GM21367 (cell line): ENCODE results near the gene KCNS3.

Experiments used
- ATAC-seq: cut with Tn5 transposase; IDR thresholded peaks from one replicate; pipeline ENCODE4 v1.9.1; 2021; ENCODE audit not compliant: unreplicated experiment

KCNS3 gene, protein sequence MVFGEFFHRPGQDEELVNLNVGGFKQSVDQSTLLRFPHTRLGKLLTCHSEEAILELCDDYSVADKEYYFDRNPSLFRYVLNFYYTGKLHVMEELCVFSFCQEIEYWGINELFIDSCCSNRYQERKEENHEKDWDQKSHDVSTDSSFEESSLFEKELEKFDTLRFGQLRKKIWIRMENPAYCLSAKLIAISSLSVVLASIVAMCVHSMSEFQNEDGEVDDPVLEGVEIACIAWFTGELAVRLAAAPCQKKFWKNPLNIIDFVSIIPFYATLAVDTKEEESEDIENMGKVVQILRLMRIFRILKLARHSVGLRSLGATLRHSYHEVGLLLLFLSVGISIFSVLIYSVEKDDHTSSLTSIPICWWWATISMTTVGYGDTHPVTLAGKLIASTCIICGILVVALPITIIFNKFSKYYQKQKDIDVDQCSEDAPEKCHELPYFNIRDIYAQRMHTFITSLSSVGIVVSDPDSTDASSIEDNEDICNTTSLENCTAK

DNA sequence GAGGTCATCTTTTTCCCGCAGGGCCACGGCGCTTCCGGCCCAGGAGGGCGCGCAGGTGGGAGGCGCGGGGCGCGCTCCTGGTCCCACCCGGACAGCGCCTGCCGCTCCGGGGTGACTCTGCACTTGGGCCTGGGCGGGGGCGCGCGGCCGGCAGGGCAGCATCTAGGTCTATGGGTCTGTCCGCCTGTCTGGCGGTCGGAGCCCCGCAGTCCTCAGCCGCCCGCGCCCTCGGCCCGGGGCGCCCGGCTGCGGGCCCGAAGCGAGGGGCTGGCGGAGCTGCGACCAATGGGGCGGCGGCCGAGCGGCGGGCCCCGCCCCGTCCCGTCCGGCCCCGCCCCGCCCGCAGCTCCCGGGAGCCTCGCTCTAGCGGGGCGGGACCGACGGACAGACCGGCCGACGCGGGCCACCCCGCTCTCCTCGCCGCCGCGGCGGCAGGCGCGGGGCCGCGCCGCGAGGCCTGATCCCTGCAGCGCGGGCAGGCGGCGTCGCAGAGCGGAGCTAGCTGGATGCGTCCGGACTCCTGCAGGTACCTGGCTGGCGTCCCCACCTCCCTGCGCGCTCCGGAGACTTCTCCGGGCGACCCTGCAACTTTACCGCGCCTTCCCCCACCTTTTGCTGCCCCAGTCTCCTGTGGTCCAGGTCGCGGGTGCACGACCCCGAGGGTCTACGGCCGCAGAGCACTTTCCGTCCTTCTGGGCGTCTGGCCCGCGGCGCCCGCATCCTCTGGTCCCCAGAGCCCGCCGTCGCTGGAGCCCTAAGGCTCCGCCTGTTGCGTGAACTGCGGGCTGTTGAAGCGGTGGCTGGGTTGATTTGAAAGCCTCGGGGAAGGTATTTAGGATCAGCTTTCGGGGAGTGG is at the start of gene KCNS3:
TSS of gene KCNS3 (plus strand) at position 387 of the 856 bp plus-strand sequence. CDS start 52,342 bp downstream, outside the sequence.
- ATAC-seq: peak; percentile 86

DNA sequence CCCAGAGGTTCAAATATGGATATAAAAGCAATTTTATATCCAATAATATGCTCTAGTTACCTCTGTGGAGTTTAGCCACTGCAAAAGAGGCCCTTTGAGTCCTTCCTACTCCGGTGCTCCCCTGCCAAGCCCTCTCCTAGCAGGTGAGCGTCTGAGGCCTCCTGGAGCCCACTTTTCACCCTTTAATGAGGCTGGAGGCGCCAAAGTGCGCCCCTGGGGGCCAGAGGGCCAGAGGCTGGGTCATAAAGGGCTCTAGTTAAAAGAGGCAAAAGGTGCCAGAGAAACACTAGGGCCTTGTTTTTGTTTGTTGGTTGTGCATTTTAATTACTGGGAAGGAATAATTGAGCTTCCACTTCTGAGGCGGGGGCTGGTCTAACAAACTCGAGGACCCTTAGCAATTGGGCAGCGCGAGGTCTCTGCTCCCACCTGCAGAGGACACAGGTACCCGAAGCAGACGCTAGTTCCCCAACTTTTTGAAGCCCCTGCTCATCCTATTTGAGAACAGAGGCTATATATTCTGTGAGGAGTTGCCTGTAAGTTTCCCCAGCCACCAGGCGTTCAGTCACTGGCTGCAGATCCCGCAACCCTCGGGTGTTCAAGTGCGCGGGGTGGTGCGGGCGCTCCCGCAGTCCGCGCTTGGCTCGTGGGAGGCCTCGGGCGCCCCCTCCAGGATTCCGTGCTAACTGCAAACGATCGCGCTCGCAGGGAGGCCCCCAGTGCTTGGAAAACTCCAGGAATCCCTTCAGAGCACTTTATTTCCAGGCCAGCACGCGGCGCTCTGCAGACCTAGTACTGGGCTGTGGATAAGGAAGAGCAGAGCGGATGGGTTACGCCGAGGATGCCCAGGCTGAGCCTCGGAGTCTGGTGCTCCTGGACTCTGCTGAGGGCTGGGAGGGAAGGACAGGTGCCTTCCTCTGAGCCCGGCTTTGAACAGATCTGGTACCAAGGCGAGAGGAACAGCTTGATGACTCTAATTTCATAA is 48.1 kb upstream of the KCNS3 start:
- ATAC-seq: peak; percentile 92

DNA sequence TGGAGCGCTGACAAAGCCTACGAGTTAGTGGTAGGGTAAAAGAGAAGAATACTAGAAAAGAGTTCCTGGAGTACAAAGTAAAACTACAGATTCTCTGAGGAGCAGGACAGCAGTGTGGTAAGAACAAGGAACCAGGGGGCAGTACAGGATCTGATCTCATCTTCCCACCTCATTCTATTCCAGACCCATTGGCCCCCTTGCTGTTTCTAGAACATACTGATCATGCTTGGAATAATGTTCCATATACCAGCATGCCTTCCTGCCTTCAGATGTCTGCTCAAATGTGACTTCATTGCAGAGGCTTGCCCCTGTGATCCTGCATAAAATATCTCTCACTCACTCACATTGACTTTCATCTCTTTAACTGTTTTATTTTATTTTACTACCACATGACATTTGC is 43.0 kb upstream of the KCNS3 start:
- no peak for ATAC-seq

DNA sequence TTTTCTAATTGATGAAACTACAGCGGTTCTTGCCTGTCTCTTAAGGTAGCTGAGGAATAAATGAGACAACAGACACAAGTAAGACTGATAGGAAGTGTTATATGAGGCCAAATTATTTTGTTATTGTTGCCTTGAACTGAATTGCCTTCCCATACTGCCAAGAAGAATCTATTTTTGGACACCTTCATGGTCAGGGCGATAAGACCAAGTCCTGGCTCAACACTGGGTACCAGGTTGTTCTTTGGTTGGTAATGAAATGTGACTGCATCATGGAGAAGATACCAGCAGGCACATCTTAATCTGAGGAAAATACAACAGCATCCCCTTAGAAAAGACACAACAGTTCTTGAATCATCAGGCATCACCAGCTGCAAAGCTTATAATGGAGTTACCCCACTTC is 38.5 kb upstream of the KCNS3 start:
- ATAC-seq: no peak

DNA sequence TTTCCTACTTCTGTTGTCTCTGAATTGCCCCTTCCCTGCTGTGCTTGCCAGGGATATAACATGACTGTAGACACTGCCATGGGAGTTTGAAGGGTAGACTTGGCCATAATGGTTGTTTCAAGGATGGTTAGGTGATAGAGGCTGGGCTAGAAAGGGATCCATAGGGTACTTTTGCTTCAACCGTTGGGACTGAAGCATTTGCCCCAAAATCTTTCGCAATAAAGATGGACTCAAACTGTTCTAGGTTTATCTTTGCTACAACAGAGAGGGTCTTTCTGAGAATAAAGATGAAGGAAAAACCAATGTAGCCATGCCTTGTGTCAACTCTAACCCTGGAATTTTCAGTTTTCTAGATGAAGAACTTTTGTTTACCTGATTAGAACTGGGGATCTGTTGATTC is 35.0 kb upstream of the KCNS3 start:
- no peak for ATAC-seq

DNA sequence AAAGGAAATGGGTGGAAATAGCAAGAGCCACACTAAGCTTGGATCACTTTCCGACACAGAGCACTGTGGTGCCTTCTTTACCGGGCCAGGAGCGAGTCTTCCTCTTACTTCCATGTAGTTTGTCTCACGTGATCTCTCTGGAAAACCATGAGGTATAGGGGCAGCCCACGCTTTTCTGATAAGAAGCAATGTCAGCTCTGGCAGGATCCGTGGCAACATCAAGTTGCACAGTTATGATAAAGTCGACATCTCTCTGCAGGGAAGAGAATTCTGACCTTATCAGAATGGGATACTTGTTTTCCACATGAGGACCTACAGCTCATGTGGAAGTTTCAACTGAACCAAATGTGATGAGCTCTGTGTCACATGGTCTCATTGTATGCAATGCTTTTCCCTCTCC is 32.7 kb upstream of the KCNS3 start:
- ATAC-seq: no peak

DNA sequence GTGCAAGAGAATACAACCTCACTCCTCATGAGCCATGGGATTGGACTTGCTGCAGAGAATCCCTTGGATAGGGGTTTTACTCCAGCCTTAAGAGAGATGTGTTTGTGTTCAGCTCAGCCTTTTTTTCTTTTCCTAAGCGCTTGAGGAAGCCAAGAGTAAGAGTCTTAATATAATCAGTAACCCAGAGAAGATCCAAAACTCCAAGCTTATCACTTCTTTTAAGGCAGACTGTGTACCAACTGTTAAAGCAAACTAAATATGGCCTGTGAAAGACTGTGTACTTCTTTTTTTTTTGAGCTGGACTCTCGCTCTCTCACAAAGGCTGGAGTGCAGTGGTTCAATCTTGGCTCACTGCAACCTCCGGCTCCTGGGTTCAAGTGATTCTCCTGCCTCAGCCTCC is 31.8 kb upstream of the KCNS3 start:
- no peak for ATAC-seq

DNA sequence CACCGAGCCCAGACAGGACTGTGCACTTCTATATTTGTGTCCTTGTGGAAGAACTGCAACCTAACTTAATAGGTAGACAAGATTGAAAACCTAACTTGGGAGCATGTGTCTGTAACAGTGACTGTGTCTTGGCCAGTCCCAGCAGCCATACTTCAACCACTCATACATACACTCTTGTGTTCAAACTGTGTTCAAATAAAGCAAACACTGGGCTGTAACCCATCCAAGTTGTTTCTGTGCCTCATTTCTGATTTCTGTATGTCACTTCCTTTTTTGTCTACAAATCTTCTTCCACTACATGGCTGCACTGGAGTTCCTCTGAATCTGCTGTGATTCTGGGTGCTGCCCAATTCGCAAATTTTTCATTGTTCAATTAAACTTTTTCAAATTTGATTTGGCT is 31.2 kb upstream of the KCNS3 start:
- ATAC-seq: no peak

DNA sequence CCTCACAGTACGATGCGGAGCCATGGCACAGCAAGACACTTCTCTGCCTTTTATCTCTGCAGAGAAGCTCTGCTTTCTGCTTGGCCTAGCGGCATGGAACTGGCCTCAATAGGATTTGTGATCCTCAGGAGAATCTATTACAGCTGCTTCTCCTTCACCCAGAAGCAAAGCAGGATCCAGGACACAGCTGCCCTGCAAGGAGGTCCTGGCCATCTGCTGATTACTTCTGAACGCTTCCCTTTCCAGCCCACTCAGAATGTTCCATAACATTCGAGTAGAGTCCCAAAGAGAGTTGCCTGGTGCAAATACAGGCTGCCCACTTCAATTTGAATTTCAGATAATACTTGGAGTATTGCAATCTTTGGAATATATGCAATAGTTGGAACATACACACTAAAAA is 29.2 kb upstream of the KCNS3 start:
- no peak for ATAC-seq

DNA sequence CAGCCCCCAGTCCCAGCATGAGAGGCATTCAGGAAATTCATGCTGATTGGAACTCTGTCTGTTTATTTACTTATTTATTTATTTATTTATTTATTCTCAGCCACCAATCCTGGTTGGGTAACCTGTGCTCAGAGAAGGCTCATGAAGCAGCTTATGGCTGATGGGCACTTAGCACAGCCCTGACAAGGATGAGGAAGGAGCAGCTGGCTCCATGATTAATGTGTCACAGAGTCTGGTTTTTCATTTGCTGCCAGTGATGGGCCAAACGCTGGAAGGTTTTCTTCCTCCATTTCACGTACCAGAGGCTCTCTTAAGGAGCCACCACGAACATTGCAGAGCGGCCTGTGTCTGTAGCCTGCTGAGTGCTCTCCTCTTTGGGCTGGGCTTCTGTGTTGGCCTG is 28.3 kb upstream of the KCNS3 start:
- no peak for ATAC-seq

DNA sequence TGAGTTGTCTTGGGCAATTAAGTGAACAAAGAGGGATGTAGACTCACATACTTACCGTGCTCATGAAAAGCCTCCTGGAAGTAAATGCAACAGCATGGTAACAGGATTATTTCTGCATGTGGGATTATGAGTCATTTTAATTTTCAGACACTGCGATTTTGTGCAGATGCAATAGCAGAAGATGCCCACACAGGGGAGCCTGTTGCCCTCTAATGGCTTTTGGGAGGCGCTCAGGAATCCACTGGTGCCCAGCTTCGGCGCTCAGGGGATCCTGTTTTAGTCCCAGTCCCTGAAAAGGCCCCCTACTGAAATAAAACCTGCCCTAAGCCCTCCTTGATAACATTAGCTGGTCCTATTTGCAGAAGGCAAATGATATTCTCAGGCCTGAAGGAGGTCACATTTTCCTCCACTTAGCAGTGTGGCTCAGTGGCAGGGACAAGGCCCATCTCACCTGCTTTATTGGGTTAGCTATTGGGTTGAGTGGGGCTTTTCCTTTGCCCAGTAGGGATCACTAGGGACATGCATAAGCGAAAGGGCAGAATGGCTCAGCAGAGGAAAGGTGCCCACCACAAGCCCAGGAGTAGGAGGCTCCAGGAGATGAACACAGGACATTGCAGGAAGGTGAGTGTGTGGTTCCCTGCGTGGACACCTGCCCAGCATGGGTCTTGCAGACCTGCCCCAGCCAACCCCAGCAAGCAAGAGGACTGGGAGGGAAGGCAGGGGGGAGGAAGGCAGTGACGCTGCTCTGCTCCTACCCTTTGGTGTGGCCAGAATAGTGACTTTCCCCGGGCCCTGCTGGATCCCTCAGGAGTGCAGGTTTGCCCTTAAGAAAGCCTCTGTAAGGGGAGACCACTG is 26.5 kb upstream of the KCNS3 start:
- ATAC-seq: peak; percentile 90

DNA sequence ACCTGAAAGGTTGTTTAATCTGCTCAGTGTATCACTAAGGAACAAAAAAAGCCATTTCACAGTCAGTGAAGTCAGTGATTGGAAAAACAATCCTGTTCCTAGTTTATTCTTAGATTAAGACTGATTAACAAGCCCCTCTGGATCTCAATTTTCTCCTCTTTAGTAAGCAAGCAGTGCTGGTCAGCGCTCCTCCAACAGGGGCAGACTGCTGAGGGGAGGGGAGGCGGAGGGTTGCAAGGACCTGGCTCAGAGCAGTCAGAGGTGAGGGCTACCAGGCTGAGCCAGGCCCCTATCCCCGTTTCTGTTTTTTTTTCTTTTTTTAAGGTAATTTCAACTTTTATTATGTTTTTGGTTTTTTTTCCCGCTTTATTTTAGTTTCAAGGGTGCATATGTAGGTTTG is 24.7 kb upstream of the KCNS3 start:
- no peak for ATAC-seq

DNA sequence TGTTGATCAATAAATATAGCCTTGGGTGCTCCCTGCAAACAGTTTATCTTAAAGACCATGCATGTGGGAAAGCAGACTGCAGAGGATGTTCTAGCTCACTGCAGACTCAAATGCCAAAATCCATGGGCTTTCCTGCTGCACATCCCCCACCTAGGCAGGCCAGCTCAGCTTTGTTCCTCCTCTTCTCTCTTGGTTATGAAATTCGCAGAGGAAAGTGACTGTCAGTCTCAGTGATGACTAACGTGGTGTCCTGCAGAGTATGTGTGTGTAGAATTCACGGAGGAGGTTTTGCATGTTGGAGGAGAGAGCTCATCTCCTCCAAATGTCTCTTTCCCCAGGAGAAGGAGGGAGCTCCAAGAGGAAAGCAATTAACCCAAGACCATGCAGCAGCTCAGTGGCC is 21.4 kb upstream of the KCNS3 start:
- no peak for ATAC-seq

DNA sequence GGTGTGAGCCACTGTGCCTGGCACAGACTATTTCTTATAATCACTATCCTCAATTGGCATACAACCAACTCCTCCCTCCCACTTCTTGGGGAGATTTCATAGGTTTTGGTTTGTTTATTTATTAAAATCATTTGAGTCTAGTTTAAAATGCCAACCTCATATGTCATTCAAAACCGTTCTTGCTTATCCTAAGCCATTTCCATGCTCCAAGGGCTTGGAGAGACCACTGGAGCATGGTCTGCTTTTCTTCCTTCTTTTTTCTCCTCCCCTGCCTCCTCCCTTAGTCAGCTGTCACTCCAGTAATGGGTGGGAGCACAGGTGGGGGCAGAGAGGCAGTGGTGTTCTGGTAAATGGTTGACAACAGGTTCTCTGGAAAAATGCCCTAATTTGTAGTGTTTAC is 20.4 kb upstream of the KCNS3 start:
- ATAC-seq: no peak

DNA sequence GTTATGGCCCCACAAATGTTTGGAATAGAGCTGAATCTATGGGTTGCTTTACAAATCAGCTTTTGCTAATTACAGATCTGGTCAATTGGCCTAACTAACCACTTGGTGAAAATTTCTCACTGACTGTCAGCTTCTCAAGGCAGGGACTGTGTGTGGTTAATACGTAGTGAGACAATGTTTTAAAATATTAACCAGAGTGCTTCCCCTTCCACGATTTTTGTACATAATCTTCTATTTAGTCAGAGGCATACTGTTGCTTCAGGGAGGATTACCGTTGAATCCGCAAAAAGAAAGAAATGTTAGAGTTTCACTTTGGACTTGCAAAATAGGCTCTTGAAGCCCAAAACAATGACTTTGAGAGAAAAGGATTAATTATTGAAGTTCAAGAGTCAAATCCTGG is 14.9 kb upstream of the KCNS3 start:
- no peak for ATAC-seq

DNA sequence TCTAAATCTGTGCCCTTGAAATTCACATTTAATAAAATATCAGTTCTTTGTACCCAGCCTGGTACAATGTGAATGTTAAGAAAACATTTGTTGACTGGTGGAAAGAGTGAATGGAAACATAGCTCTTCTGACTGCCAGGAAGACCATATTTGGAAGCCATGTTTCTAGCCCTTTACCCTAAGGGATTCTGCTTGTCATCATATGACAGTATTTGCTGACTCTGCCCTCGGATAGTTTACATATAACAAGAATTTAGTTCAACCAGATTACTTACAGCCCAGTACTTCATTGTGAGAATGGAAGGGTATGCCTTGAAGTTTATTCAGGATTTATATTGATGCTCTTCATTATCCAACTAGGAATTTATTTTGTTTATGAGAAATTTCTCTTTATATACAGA is 13.8 kb upstream of the KCNS3 start:
- no peak for ATAC-seq

DNA sequence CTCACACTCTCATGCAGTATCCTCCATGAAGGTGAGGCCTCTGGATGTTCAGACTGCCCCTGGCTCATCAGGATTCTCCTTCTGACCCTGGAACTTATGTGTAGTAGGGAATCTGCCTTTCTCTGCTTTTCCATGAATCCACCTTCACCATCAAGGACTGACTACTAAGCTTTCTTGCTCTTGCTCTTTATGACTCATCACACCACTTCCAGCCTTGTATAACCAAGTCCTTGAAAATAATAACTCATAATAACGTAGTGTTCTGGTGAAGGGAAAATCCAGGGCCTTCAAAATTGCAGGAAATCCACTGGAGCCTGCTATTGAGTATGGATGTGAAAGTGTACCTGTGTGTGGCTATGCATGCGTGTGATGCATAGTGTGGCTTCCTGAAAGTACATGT is 11.3 kb upstream of the KCNS3 start:
- ATAC-seq: no peak

DNA sequence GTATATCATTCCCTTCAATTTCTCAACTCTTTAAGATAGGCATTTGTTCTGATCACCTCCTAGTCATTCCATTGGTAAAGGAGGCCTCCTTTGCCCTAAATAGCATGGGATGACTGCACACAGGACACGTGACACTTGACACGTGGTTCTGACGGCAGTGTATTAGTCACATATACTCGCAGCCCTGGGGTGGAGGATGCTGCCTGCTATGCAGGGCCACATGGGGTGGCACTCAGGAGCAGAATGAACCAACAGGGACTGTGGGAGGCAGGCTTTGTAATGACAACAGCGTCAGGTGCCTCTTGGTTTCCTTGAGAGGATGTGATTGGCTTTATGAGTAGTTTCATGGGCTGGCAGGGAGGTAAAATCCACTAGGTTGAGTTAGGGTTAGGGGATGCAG is 9.3 kb upstream of the KCNS3 start:
- no peak for ATAC-seq

DNA sequence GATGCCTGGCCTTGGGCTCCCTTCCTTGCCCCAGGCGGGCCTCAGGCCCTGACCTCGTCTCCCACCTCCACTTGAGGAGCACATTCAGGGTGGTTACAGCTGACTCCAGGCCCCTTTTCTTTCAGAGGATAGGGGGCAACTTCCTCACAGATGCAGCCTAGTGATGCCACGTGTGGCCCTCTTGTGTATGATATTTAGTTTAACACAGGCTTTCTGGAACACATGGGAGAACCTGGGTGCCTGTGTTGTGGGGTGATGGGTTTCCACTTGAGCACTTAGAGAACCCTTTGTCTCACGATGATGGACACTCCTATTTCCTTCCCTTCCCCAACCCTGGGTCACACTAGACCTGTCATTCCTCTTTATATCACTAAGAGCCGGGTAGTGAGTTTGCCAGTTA is 6.8 kb upstream of the KCNS3 start:
- ATAC-seq: no peak

DNA sequence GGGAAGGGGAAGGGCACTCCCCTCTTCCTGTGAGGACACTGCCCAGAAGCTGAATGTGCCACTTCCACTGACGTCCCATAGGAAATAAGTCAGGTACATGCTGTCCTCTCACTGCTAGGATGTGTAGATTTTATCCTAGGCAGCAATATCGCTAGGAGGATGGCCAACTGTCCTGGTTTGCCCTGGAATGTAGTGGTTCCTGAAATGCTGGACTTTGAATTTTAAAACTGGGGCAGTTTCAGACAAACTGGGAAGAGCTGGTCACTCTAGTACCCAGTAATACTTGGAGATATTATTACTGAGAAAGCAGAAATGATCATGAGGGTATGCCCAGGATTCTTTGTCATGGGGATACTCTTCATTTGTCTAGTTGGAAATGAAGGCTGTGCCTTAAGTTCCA is 5.4 kb upstream of the KCNS3 start:
- ATAC-seq: no peak
